WTC11 (cell line): ENCODE measurements around the gene LYZ. TPM values are rescaled to one million over a fixed set of nuclear protein-coding genes. Genes with fewer than 3 reads are reported as not detected.

Experiments
- ATAC-seq: fragments of 200-7000 bp; cut with Tn5 transposase; 2 replicates; pipeline ENCODE4 v1.10.0; 2021; ENCODE audit warnings: mild to moderate bottlenecking, moderate library complexity
- CTCF ChIA-PET: fragments of 300-600 bp; sonication (Branson Sonifier 250); formaldehyde crosslinking; loops from one replicate; lab custom pipeline; 2021; ENCODE audit warnings: antibody characterized with exemption; lab: Charles Lee
- POLR2A ChIA-PET: fragments of 350-600 bp; sonication (Branson Sonifier 250); formaldehyde crosslinking; loops from one replicate; lab custom pipeline; 2021; ENCODE audit warnings: antibody characterized with exemption; lab: Charles Lee
- DNase-seq: peaks from one replicate; pipeline ENCODE4 v3.0.0; 2021; ENCODE audit warnings: low spot score
- H3K27ac Mint-ChIP-seq: 2 replicates; pipeline ENCODE4 v1.8.0; 2021; ENCODE audit warnings: mixed read lengths
- H3K27me3 Mint-ChIP-seq: 2 replicates; pipeline ENCODE4 v1.8.0; 2021; ENCODE audit warnings: low read depth, mild to moderate bottlenecking, moderate library complexity, mixed read lengths
- H3K36me3 Mint-ChIP-seq: 2 replicates; pipeline ENCODE4 v1.8.0; 2021; ENCODE audit warnings: mixed read lengths
- H3K4me1 Mint-ChIP-seq: 2 replicates; pipeline ENCODE4 v1.8.0; 2022; ENCODE audit warnings: mixed read lengths
- H3K4me3 Mint-ChIP-seq: 2 replicates; pipeline ENCODE4 v1.8.0; 2021; ENCODE audit warnings: mild to moderate bottlenecking, moderate library complexity, mixed read lengths
- H3K9me3 Mint-ChIP-seq: 2 replicates; pipeline ENCODE4 v1.8.0; 2021; ENCODE audit warnings: mixed read lengths
- CDX4 ChIP-seq: fragments of 250-450 bp; sonication (Bioruptor Pico); IDR thresholded peaks from 2 replicates; pipeline ENCODE4 v1.9.0; 2021; ENCODE audit warnings: moderate library complexity, mild to moderate bottlenecking, inconsistent platforms, borderline replicate concordance
- FOXK1 ChIP-seq: sonication (generic); formaldehyde crosslinking; IDR thresholded peaks from 2 replicates; pipeline ENCODE4 v1.8.0; 2022; ENCODE audit warnings: mild to moderate bottlenecking, moderate library complexity, missing genetic modification reagents
- GABPB1 ChIP-seq: sonication (generic); formaldehyde crosslinking; IDR thresholded peaks from 2 replicates; pipeline ENCODE4 v1.8.1; 2023; ENCODE audit warnings: mild to moderate bottlenecking, missing genetic modification reagents
- JAZF1 ChIP-seq: fragments of 250-450 bp; sonication (Bioruptor Pico); IDR thresholded peaks from 2 replicates; pipeline ENCODE4 v1.9.0; 2021; ENCODE audit warnings: moderate library complexity, mild to moderate bottlenecking, inconsistent platforms
- MXD4 ChIP-seq: fragments of 250-450 bp; sonication (Bioruptor Pico); IDR thresholded peaks from 2 replicates; pipeline ENCODE4 v1.8.0; 2021; ENCODE audit warnings: mild to moderate bottlenecking, moderate library complexity, borderline replicate concordance
- NFE2L1 ChIP-seq: sonication (generic); formaldehyde crosslinking; IDR thresholded peaks from 2 replicates; pipeline ENCODE4 v1.8.1; 2023; ENCODE audit warnings: missing genetic modification reagents
- OVOL2 ChIP-seq: fragments of 250-450 bp; sonication (Bioruptor Pico); IDR thresholded peaks from 2 replicates; pipeline ENCODE4 v1.9.0; 2021; ENCODE audit warnings: mild to moderate bottlenecking, borderline replicate concordance
- PRDM15 ChIP-seq: sonication (generic); formaldehyde crosslinking; IDR thresholded peaks from 2 replicates; pipeline ENCODE4 v1.8.0; 2022; ENCODE audit warnings: missing genetic modification reagents
- STAT6 ChIP-seq: sonication (generic); formaldehyde crosslinking; conservative IDR thresholded peaks from 2 replicates; pipeline ENCODE4 v1.8.1; 2023; ENCODE audit warnings: mild to moderate bottlenecking, low read depth, missing genetic modification reagents, moderate library complexity
- ZNF317 ChIP-seq: sonication (generic); formaldehyde crosslinking; IDR thresholded peaks from 2 replicates; pipeline ENCODE4 v1.8.1; 2023; ENCODE audit warnings: low read depth, mild to moderate bottlenecking, moderate library complexity, missing genetic modification reagents, borderline replicate concordance
- ZNF416 ChIP-seq: fragments of 250-450 bp; sonication (Bioruptor Pico); IDR thresholded peaks from 2 replicates; pipeline ENCODE4 v1.9.0; 2021; ENCODE audit warnings: mild to moderate bottlenecking, inconsistent platforms
- total RNA-seq: library from RNA; stranded (reverse); gene quantifications from 3 replicates; pipeline ENCODE4 v1.2.3, GENCODE V29; 2021
- TF ChIP-seq, protein P1 (sequence below): sonication (generic); formaldehyde crosslinking; IDR thresholded peaks from 2 replicates; pipeline ENCODE4 v1.8.1; 2023; ENCODE audit warnings: mild to moderate bottlenecking, missing genetic modification reagents, moderate library complexity
- TF ChIP-seq, protein P2 (sequence below): sonication (generic); formaldehyde crosslinking; IDR thresholded peaks from 2 replicates; pipeline ENCODE4 v1.8.1; 2022; ENCODE audit warnings: missing genetic modification reagents, borderline replicate concordance
- TF ChIP-seq, protein P3 (sequence below): sonication (generic); formaldehyde crosslinking; IDR thresholded peaks from 2 replicates; pipeline ENCODE4 v1.8.1; 2023; ENCODE audit warnings: mild to moderate bottlenecking, moderate library complexity, missing genetic modification reagents
- TF ChIP-seq, protein P4 (sequence below): sonication (generic); formaldehyde crosslinking; IDR thresholded peaks from 2 replicates; pipeline ENCODE4 v1.8.0; 2022; ENCODE audit warnings: mild to moderate bottlenecking, missing genetic modification reagents
- TF ChIP-seq, protein P5 (sequence below): sonication (generic); formaldehyde crosslinking; IDR thresholded peaks from 2 replicates; pipeline ENCODE4 v1.8.1; 2023; ENCODE audit warnings: mild to moderate bottlenecking, missing genetic modification reagents

The LYZ gene
- total RNA-seq, 1 experiment from 2014 or later, result 1.0 TPM

DNA sequence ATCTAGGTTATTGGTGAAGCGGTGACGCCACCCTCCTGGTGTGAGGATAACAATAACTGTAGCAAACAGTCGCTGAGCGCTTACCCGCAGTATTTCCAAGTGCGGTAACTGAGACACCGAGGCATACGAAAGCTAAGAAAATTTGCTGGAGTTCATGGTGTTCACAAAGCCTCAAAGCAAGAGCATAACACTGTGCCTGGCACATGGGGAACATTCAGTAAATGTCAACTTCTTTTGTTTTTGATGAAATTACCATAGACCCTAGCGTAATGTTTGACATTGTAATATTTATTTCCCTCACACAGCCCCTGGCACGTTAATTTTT lies 12.1 kb downstream of the LYZ start (continued):
- TF ChIP-seq PRDM15 (no peak), OVOL2 (CRISPR knock-in tag) (no peak), ZNF317 (CRISPR knock-in tag) (no peak), STAT6 (CRISPR knock-in tag) (no peak)

GRCh38 chr12:69366796-69367195 lies 18.6 kb downstream of the LYZ start:
- CTCF ChIA-PET, result no interaction called here
- no peak for DNase-seq
- ATAC-seq, result no peak
- no peaks in the 10 kb centered on the region for H3K27me3 Mint-ChIP-seq
- peaks cover 54% of the 10 kb centered on the region for H3K36me3 Mint-ChIP-seq
- H3K27ac Mint-ChIP-seq, result no peak overlapping the region
- H3K9me3 Mint-ChIP-seq, result peaks cover 5% of the 10 kb centered on the region
- H3K4me3 Mint-ChIP-seq, result no peak overlapping the region
- POLR2A ChIA-PET, result no interaction called here
- H3K4me1 Mint-ChIP-seq, result no peaks in the 10 kb centered on the region
- no peak for TF ChIP-seq ZNF416 (CRISPR knock-in tag)
- TF ChIP-seq CDX4 (CRISPR knock-in tag), result no peak
- TF ChIP-seq FOXK1 (CRISPR knock-in tag), result no peak
- TF ChIP-seq NFE2L1 (CRISPR knock-in tag), result no peak
- TF ChIP-seq STAT6 (CRISPR knock-in tag), result no peak
- TF ChIP-seq, protein P1, sequence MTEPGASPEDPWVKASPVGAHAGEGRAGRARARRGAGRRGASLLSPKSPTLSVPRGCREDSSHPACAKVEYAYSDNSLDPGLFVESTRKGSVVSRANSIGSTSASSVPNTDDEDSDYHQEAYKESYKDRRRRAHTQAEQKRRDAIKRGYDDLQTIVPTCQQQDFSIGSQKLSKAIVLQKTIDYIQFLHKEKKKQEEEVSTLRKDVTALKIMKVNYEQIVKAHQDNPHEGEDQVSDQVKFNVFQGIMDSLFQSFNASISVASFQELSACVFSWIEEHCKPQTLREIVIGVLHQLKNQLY (CRISPR knock-in tag), result no peak
- TF ChIP-seq ZNF317 (CRISPR knock-in tag), result no peak
- no peak for TF ChIP-seq MXD4
- TF ChIP-seq, all 79 proteins: peak for 0

GRCh38 chr12:69368171-69368570 lies 20.0 kb downstream of the LYZ start:
- ChIA-PET POLR2A (no interaction called here), CTCF (no interaction called here)
- DNase-seq (no peak), ATAC-seq (no peak)
- H3K9me3 Mint-ChIP-seq, result peaks cover 11% of the 10 kb centered on the region
- H3K36me3 Mint-ChIP-seq, result peaks cover 62% of the 10 kb centered on the region
- H3K4me3 Mint-ChIP-seq, result no peak overlapping the region
- H3K27me3 Mint-ChIP-seq, result no peaks in the 10 kb centered on the region
- no peak overlapping the region for H3K27ac Mint-ChIP-seq
- no peaks in the 10 kb centered on the region for H3K4me1 Mint-ChIP-seq
- TF ChIP-seq, protein P2, sequence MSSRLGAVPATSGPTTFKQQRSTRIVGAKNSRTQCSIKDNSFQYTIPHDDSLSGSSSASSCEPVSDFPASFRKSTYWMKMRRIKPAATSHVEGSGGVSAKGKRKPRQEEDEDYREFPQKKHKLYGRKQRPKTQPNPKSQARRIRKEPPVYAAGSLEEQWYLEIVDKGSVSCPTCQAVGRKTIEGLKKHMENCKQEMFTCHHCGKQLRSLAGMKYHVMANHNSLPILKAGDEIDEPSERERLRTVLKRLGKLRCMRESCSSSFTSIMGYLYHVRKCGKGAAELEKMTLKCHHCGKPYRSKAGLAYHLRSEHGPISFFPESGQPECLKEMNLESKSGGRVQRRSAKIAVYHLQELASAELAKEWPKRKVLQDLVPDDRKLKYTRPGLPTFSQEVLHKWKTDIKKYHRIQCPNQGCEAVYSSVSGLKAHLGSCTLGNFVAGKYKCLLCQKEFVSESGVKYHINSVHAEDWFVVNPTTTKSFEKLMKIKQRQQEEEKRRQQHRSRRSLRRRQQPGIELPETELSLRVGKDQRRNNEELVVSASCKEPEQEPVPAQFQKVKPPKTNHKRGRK (CRISPR knock-in tag), result no peak
- TF ChIP-seq, protein P3, sequence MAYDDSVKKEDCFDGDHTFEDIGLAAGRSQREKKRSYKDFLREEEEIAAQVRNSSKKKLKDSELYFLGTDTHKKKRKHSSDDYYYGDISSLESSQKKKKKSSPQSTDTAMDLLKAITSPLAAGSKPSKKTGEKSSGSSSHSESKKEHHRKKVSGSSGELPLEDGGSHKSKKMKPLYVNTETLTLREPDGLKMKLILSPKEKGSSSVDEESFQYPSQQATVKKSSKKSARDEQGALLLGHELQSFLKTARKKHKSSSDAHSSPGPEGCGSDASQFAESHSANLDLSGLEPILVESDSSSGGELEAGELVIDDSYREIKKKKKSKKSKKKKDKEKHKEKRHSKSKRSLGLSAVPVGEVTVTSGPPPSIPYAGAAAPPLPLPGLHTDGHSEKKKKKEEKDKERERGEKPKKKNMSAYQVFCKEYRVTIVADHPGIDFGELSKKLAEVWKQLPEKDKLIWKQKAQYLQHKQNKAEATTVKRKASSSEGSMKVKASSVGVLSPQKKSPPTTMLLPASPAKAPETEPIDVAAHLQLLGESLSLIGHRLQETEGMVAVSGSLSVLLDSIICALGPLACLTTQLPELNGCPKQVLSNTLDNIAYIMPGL, result no peak
- TF ChIP-seq JAZF1 (no peak), GABPB1 (CRISPR knock-in tag) (no peak)
- TF ChIP-seq, protein P4, sequence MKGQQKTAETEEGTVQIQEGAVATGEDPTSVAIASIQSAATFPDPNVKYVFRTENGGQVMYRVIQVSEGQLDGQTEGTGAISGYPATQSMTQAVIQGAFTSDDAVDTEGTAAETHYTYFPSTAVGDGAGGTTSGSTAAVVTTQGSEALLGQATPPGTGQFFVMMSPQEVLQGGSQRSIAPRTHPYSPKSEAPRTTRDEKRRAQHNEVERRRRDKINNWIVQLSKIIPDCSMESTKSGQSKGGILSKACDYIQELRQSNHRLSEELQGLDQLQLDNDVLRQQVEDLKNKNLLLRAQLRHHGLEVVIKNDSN, result no peak
- TF ChIP-seq, protein P5, sequence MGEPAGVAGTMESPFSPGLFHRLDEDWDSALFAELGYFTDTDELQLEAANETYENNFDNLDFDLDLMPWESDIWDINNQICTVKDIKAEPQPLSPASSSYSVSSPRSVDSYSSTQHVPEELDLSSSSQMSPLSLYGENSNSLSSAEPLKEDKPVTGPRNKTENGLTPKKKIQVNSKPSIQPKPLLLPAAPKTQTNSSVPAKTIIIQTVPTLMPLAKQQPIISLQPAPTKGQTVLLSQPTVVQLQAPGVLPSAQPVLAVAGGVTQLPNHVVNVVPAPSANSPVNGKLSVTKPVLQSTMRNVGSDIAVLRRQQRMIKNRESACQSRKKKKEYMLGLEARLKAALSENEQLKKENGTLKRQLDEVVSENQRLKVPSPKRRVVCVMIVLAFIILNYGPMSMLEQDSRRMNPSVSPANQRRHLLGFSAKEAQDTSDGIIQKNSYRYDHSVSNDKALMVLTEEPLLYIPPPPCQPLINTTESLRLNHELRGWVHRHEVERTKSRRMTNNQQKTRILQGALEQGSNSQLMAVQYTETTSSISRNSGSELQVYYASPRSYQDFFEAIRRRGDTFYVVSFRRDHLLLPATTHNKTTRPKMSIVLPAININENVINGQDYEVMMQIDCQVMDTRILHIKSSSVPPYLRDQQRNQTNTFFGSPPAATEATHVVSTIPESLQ (CRISPR knock-in tag), result no peak
